Breast epithelium (tissue), 3 donors: ENCODE measurements around the gene ADGRG3.

Source experiments
- POLR2A ChIP-seq: fragments of 450-650 bp; IDR thresholded peaks from one replicate; pipeline ENCODE4 v1.6.1; 2016; ENCODE audit warnings: antibody characterized with exemption, mild to moderate bottlenecking, moderate library complexity
- POLR2AphosphoS5 ChIP-seq, 3 donors: sonication (generic); formaldehyde crosslinking; IDR thresholded peaks; one replicate each; pipeline ENCODE4 v1.6.1; 2017; ENCODE audit warnings: antibody characterized with exemption in 3 of 3
- TF ChIP-seq, protein P1 (sequence below), 3 donors: fragments of 450-650 bp; IDR thresholded peaks; one replicate each; pipeline ENCODE4 v1.5.1; 2016 to 2017; ENCODE audit warnings: antibody characterized with exemption in 3 of 3, mild to moderate bottlenecking in 3 of 3, moderate library complexity in 3 of 3

- TF ChIP-seq, protein P1, sequence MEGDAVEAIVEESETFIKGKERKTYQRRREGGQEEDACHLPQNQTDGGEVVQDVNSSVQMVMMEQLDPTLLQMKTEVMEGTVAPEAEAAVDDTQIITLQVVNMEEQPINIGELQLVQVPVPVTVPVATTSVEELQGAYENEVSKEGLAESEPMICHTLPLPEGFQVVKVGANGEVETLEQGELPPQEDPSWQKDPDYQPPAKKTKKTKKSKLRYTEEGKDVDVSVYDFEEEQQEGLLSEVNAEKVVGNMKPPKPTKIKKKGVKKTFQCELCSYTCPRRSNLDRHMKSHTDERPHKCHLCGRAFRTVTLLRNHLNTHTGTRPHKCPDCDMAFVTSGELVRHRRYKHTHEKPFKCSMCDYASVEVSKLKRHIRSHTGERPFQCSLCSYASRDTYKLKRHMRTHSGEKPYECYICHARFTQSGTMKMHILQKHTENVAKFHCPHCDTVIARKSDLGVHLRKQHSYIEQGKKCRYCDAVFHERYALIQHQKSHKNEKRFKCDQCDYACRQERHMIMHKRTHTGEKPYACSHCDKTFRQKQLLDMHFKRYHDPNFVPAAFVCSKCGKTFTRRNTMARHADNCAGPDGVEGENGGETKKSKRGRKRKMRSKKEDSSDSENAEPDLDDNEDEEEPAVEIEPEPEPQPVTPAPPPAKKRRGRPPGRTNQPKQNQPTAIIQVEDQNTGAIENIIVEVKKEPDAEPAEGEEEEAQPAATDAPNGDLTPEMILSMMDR (IDR thresholded peaks at IDR 0.05): no peak
- TF ChIP-seq POLR2AphosphoS5 (IDR thresholded peaks at IDR 0.05): no peak
- TF ChIP-seq POLR2A: no peak
Observed at GRCh38 chr16:57633383-57634064, 34.6 kb upstream of the ADGRG3 start.
